HEK293 (cell line): ENCODE results near the gene TMEM212.

Experiments used
- CTCF ChIP-seq: fragments of 450-650 bp; formaldehyde crosslinking; IDR thresholded peaks from 2 replicates; pipeline ENCODE4 v1.5.1; 2016; ENCODE audit warnings: missing biosample characterization, missing genetic modification characterization
- REST ChIP-seq: fragments of 450-650 bp; formaldehyde crosslinking; IDR thresholded peaks from 2 replicates; pipeline ENCODE4 v1.5.1; 2016; ENCODE audit warnings: missing biosample characterization, missing genetic modification characterization
- SP2 ChIP-seq: fragments of 450-650 bp; formaldehyde crosslinking; IDR thresholded peaks from 2 replicates; pipeline ENCODE4 v1.5.1; 2016; ENCODE audit warnings: missing biosample characterization, missing genetic modification characterization
- ZBTB8A ChIP-seq: fragments of 450-650 bp; formaldehyde crosslinking; IDR thresholded peaks from 2 replicates; pipeline ENCODE4 v1.5.1; 2016; ENCODE audit warnings: missing biosample characterization, missing genetic modification characterization
- ZNF132 ChIP-seq: fragments of 450-650 bp; formaldehyde crosslinking; IDR thresholded peaks from 2 replicates; pipeline ENCODE4 v1.5.1; 2017; ENCODE audit warnings: missing biosample characterization, missing genetic modification characterization, borderline replicate concordance
- ZNF274 ChIP-seq, 2 experiments: fragments of 200-500 bp in 1 of 2; fragments of 450-650 bp in 1 of 2; sonication (Bioruptor generic) in 1 of 2; formaldehyde crosslinking in 1 of 2; IDR thresholded peaks; 2 replicates each; pipeline versions ENCODE4 v1.5.1 to v1.6.1; 2014 to 2016; ENCODE audit warnings: borderline replicate concordance in 1 of 2, inconsistent platforms in 1 of 2, low read length in 1 of 2, missing biosample characterization in 1 of 2, missing genetic modification characterization in 1 of 2
- ZNF426 ChIP-seq: fragments of 450-650 bp; formaldehyde crosslinking; IDR thresholded peaks from 2 replicates; pipeline ENCODE4 v1.5.1; 2017; ENCODE audit warnings: missing biosample characterization, missing genetic modification characterization, mild to moderate bottlenecking, inconsistent platforms, moderate library complexity
- ZNF548 ChIP-seq: fragments of 450-650 bp; formaldehyde crosslinking; IDR thresholded peaks from 2 replicates; pipeline ENCODE4 v1.5.1; 2016; ENCODE audit warnings: missing biosample characterization, missing genetic modification characterization
- ZNF600 ChIP-seq: fragments of 450-650 bp; formaldehyde crosslinking; IDR thresholded peaks from 2 replicates; pipeline ENCODE4 v1.5.1; 2016; ENCODE audit warnings: missing biosample characterization, missing genetic modification characterization
- ZNF843 ChIP-seq: fragments of 450-650 bp; formaldehyde crosslinking; IDR thresholded peaks from 2 replicates; pipeline ENCODE4 v1.5.1; 2016; ENCODE audit warnings: missing biosample characterization, missing genetic modification characterization
- ZSCAN5A ChIP-seq: fragments of 450-650 bp; formaldehyde crosslinking; IDR thresholded peaks from 2 replicates; pipeline ENCODE4 v1.5.1; 2016; ENCODE audit warnings: missing biosample characterization, missing genetic modification characterization

GRCh38 chr3:171904829-171905228 is 61.7 kb downstream of the TMEM212 start:
- no peak for TF ChIP-seq SP2
- TF ChIP-seq ZSCAN5A (tag by site-specific recombination): no peak
- no peak for TF ChIP-seq ZNF274 (IDR thresholded peaks at IDR 0.05; ENCODE audit: low read length)
- TF ChIP-seq ZNF274 (tag by site-specific recombination; IDR thresholded peaks at IDR 0.05; ENCODE audit: borderline replicate concordance): no peak
- TF ChIP-seq ZNF548 (tag by site-specific recombination): no peak
- TF ChIP-seq ZNF843 (tag by site-specific recombination): no peak
- no peak for TF ChIP-seq REST (tag by site-specific recombination)
- no peak for TF ChIP-seq CTCF (tag by site-specific recombination)
- TF ChIP-seq ZNF426 (tag by site-specific recombination): no peak
- TF ChIP-seq ZNF600: no peak
- TF ChIP-seq ZNF132 (tag by site-specific recombination): no peak
- no peak for TF ChIP-seq ZBTB8A (tag by site-specific recombination)
